Activated CD8-positive, alpha-beta memory T cell treated with anti-CD3 and anti-CD28 coated beads for 1 hour (primary cell): ENCODE results near the gene NCAM1.

ENCODE experiments used
- DNase-seq, 2 donors: peaks; one replicate each; pipeline ENCODE4 v3.0.0-alpha.2; 2020; ENCODE audit warnings: low read depth in 1 of 2; ENCODE audit errors: extremely low read depth in 1 of 2

Gene NCAM1

DNA sequence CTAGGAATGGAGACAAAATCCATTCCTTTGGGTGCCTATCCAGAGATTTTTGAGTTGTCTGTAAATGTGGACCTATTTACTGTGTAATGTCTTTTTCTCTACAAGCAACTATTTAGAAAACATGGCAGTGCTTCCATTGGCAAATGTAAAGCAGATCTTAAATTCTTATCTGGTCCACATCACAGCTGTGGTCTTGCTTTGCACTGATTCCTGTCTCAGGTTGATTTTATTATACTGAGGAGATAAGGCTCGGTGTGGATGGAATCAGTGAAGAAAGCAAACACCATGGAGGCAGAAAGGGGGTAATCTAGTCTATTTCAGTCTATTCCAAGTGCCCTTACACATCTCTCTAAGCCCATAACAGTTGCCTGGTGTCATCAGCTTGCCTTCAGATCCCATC, 160.5 kb downstream of the NCAM1 start:
- DNase-seq, result no peak

DNA sequence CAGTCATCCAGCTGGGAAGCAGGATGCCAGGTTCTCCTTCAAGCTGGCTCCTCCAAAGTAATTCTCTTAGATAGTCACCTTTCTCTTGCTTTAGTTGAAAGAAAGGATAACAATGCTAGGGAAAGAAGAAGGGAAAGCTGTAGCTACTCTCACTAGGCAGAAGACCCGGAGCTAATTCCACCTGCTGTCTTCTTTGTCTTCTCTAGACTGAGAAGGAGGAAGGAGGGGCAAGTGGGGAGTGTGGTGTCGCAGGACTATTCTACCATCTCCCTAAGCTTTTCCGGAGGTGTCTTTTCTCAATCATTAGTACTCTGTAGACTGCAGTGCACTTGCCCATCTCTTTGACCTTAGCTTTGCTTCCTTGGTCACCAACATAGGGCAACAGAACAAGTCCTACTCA, 162.8 kb downstream of the NCAM1 start:
- no peak for DNase-seq

DNA sequence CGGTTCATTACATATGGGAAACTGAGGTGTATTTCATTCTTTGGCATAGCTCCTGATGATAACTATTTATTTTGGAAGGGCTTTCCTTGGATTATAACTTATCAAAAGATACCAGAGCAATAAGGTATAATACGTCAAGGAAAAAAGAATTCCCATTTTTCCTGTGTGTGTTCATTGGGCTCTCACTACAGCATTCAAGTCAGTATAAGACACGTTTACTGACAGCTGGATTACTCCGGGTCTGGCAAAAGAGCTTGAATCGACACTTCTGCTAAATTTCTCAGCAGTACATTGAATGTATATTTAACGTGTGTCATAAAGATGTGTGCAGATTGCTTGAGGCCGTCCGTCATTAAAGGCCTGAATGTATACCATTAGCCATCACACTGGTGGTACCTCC, 163.4 kb downstream of the NCAM1 start:
- DNase-seq, result no peak

DNA sequence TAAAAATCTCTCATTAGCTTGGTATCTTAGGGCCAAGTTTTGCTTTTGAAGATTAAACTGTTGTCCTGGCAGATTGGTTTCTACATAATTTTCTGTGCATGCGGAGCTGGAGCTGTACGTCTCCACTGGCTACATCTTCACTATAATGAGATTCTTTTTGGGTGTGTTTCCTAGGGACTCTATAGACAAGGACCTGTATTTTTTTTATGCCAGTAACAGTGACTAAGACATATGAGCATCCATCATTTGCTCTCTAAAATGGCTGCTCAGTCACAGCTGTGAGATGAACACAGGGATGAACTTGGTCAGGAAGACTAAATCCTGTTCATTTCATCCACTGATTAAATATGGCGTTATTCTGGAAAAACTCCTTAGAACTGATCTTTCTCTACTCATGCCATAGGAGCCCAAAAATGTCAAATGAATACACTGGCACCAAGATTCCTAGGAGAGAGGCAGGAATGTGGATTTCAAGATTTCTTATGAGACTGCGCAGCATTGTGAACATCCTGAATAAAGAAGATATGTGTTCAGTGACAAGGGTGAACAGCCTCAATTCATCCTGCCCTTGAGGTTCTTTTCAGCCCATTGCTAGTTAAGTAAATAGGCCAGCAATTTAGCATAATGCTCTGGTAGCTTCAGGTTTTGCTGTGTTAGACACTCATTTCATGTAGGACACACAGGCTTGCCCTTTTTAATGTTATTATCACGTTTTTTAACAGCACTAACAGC, 168.2 kb downstream of the NCAM1 start:
- no peak for DNase-seq

DNA sequence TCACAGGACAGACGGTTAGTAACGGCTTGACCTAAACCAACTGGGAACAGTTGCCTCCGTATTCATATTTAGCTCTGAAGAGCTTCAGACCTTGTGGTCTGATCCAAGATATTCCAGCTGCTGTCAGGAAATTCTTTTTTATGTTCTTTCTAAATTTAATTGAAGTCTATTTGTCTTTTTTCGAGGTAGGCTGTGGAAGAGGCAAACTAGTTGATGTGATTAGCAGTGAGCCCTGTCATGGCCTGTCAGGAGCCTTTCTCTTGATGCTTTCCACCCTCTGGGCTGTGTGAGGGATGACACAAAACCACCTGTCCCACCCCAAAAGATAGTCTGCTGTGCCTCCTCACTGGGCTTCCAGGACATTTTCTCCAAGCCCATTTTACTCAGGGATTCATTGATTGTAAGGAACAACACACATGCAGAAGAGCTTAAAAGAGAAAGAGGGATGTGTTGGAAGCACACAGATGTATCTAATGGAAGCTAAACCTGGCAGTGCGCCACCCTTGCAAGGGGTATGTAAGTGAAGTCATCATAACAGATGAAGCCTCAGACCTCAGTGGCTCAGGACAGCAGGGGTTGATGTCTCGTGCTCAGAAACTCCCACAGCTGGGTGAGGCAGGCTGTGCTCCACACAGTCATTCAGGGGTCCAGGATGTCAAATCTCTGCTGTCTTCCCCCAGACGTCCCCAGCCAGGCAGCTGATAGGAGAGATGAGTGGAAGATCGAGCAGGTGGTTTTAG, 170.0 kb downstream of the NCAM1 start:
- DNase-seq, result no peak

DNA sequence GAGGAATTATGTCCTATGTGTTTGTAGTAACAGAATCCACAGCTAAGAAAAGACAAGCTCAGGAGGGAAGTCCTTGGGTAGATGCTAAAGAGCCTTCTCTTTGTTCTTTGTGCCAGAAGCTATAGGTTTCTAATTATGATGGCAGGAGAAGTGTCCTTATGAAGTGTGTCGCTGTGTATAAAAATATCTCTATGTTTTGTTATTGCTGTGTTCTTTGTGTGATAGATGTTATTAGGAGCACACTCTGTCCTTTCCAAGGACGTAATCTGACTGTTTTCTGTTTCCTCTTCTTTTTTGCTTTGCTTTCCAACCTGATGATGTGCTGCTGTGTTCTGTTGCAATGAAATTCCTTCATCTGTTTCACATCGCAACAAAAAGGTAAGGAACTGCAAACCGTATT, 171.9 kb downstream of the NCAM1 start:
- no peak for DNase-seq

DNA sequence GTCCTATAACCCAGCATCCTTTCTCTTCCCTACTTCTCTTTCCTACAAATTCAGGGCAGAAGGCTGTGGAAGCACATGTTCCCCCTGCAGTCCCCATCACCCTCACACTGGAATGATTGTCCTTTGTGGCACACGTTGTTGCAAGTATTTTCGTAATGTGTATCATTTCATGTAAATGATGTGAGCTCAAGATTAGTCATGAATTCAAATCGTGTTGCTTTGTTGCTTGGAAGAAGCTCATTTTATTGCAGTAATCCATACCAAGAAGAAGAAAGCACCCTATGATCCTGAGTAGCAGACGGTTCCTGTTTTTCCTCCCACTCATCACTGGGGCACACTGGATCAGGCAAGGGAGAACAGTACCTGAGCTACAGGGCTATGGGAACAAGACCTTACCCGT, 173.4 kb downstream of the NCAM1 start:
- no peak for DNase-seq

DNA sequence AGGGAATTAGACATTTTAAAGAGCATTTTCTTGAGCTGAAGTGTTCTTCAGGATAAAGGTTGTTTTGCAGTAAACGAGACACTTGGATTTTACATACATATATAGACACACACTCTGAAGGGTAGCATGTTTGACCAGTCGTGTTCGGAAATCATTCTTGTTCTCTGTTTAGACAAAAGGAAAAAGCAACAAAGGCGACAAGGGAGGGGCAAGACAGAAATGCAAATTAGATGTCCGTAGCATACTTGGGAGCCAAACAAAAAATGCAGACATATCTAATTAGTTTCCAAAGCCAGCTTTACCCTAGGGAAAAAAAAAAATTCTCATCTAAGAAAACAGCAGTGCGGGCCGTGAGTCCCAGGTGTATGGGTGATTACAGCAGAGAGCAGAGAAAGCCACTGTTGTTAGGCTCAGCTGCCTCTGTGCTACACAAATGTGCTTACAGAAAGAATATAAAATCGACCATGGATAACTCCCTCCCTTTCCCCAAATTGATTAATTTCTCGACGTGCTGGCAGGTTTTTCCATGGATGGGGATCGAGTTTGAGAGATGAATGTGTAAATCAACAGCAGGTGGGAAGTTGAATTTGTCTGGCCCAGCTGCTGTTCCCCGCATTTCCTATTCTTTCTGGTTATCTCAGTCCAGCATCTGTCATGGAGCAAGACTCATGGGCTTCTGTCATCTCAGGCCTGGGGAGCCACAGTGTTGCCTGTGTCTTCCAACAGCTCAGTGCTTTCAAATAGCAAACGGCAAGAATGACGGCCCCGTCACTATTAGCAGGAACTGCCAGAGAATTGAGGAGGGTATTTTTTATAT, 176.7 kb downstream of the NCAM1 start:
- no peak for DNase-seq

DNA sequence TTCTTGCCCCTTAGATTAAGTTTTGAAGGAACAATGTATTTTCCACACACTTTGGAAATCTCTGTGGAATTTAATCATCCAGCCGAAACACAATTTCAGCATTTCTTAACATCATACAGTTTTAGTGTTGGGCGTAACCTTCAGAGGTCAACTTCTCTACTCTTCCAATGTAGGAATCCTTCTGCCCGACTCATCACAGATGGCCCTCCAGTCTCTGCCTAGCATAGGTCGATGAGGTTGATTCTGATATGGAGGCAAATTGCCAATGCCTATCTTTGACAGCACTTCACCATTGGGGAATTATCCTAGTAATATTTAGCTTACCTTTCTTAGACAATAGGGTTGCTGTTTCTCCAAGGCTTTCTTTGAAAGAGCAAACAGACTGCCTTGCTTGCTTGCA, 177.5 kb downstream of the NCAM1 start:
- DNase-seq, result no peak

DNA sequence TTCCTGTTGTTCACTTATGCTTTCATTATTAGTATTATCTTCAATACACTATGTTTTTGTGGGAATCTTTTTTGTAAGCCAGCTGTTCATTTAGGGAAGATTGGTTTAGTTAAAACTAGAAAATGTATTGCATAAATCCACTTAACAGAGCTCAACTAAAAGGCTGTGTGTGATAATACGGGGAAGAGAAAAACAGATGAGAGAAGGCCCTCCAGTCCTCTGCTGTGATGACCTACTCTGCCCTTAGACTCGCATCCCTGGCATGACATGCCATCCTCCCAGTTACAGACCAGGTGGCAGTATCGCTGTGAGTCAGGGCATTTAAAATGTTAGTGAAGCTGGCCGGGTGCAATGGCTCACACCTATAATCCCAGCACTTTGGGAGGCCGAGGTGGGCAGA, 179.8 kb downstream of the NCAM1 start:
- no peak for DNase-seq

DNA sequence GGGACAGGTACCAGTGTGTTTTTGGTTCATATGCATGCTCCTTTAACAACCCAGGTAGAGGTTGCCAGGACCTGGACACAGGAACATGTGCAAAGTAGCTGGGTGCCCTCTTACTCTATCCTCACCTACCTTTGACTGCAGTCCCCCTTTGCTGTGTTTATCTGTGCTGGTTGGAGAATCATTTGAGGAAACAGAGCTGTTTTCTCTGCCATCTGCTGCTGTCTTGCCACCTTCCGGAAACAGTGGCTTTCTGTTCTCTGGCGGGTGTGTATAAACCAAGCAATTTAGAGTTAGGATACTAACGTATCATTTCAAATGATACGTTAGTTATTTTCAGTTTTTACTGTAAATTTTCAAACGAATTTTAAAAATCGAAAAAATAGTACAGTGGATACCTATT, 181.3 kb downstream of the NCAM1 start:
- no peak for DNase-seq

DNA sequence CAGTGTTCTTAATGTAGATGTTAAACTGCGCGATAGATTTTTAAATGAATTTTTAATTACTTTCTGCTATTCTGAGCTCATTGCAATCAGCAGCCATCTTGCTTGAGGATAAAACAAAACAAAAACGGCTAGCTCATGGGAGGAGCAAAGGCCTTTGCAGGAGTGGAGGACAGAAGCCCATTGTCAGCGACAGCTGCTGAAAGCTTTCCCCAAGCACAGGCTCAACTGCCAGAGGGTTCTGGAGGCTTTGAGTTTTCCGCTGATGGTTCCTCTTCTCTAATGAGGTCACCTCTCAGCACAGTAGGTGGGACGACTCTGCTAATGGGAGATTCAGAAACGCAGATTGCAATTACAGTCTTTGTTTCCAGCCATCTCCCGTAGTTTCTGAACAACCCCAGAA, 186.0 kb downstream of the NCAM1 start:
- no peak for DNase-seq

DNA sequence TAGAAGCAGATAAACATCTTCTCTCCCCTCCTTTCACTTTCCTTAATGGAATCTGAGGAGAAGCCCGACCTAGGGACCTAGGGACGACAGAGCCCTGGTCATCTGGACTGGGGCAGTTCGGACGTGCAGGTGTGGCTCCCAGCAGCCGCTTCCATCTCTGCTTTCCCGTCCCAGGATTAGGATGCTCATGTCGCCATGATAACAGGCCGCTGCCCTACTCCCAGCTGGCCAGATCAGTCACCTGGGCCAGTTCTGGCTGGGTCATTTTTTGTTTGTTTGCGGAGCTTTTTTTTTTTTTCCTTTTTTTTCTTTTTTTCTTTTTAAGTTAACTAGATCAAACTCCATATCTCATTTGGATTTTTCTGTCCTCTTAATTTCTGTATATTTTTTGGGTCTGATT, 186.9 kb downstream of the NCAM1 start:
- no peak for DNase-seq

DNA sequence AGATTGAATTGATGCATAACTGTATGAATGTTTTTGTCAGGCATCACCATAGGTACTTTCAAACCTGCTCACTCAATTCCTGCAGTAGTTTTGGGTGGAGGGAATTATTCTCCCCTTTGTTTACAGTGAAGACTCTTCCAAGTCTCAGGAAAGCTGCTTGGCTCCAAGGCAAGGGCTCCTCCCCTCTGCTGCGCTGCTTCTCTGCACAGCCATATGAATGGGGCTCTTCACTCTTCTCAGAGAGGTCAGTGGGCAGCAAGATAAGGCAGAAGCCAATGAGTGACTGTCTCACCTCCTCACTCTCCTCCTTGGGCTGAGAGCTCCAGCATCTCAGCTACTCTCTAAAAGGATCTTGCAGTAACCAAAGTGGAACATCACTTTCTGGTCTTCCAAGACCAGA, 187.4 kb downstream of the NCAM1 start:
- DNase-seq, result no peak

DNA sequence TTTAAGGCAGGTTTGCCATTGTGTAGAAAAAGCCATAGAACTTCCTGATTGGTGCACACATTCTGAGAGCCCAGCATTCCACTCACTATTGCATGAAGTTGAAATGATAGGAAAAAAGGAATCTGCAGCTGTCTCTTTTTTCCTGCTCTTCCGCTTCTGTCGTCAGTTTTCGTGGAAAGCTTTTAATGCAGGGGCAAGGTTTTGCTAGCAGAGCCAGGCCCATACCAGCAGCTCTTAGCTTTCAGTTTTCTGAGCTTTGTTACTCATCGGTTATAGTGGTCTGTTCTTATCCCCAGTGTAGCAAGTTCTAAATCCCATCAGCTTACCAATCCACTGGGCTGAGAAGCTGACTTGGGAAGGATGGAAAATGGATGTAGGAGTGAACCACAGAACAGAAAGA, 190.3 kb downstream of the NCAM1 start:
- no peak for DNase-seq

DNA sequence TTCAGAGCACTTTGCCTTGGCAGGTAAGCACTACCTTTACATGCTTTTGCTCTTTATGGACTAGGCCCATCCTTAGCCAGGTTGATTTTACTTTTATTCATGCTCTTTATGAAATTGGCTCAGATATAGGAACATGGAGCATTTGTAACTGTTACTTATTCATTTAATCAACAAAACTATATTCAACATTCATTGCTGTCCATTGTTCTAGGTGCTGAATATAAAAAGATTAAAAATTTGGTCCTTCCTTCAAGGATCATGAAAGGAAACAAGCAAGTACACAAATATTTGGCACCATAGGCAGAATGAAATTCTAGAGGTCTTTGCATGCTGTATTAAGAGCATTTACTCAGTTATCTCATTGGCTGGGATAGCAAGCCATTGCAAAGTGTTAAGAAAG, 191.3 kb downstream of the NCAM1 start:
- DNase-seq, result no peak

DNA sequence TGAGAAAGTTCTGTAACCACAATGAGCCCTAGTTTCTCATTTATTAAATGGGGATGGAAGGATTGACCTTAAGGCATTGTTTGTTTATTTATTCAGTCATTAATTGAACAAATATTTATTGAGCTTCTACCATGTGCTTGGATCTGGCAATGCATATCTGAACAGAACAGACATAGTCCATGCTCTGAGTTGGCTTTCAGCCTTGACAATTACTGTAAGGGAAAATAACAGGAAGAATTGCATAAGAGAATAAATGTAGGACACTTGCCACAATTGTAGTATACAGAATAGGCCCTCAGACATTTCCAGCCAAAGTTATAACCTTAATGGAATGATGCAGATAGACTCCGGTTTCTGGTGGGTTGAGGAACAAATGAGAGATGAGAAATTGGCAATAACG, 192.6 kb downstream of the NCAM1 start:
- DNase-seq, result no peak

DNA sequence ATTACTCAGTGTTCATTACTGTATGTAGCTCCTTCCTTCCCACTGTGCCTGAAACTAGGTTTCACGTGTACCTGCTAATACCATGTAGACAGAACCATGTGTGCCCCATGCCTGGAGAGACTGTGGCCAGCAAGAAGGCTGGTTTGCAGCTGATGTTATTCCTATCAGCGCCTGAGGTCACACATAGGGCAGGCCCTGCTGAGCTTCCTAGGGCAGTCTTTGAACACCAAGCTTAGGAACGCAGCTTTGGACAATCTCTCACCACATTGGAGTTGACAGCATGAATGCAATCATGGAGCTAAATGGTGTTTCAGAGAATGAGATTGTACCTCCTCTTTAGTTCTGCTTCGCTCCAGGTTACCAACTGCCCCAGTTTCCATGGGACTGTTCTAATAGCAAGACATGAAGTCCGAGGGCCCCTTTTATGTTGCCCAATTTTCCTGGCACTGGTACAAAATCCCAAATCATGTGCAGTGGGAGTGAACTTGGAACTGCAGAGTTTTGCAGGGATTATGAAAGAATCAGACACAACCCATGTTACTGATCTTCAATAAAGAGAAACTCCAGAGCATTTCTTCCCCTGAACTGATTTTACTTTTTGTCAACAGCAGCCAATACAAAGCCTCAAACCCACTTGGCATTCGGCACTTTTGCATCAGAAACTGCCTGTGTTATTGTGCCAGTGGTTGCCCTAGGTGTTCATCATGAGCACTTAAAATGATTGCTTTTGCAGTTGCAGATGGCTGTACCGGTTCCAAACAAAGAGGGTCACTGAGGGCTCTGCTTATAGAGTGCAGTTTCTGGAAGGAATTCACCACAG, 199.0 kb downstream of the NCAM1 start:
- no peak for DNase-seq

DNA sequence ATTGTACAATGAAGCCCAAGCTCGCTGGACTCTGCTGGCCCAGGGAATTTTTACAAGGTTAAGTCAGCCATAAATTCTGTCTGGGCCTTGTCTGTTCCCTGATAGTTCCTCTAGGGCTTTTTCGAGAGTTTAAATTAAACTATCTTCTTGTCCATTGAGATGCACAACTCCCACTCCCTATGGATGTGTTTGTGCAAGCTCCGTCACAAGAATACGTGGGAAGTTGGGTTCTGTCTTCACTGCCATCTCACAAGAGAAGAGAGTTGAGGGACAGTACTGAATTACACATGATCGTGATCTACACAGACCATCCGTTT, 199.5 kb downstream of the NCAM1 start:
- no peak for DNase-seq

DNA sequence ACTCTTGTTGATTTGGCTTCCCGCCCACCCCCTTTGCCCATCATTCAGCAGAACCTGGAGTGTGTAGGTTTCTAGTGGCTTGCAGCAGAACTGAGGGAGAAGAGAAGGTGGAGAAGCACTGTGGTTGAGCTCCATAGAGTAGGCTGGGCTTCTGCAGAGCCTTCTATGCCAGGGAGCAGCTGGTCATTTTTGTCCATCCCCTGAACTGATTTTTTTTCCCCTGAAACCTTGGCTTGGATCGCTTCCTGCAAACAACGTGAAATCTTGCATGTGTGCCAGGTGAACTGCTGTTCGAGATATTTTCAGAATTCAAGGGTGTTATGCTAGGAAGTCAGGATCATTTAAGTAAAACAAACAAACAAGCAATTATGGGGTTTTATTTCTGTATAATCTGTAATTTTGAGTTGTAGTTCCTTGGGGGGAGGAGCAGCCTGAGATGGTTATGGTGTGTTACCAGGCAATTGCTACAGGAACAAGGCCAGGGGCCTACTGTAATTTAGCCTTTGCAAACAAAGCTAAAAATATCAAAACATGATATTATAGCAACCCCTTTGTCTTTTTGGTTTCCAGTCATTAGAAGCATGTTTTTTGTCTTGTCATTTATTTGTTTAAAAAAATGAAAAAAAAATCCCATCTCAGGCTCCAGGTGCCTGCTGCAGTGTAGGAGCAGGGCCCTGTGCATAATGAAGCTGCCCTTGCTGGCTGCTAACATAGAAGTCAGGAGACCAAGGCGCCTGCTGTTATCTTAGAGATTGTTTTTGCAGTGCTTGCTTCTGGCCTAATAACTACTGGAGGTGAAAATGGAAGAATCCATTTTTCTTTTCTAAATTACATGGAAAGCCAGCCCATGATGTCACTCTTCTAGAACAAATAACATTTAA, 200.7 kb downstream of the NCAM1 start:
- no peak for DNase-seq
